WTC11 (cell line): ENCODE measurements around the gene ATP10D. TPM values are rescaled to one million over a fixed set of nuclear protein-coding genes. Genes with fewer than 3 reads are reported as not detected.

ENCODE experiments used
- ATAC-seq: fragments of 200-7000 bp; cut with Tn5 transposase; 2 replicates; pipeline ENCODE4 v1.10.0; 2021; ENCODE audit warnings: mild to moderate bottlenecking, moderate library complexity
- CTCF ChIA-PET: fragments of 300-600 bp; sonication (Branson Sonifier 250); formaldehyde crosslinking; loops from one replicate; lab custom pipeline; 2021; ENCODE audit warnings: antibody characterized with exemption; lab: Charles Lee
- POLR2A ChIA-PET: fragments of 350-600 bp; sonication (Branson Sonifier 250); formaldehyde crosslinking; loops from one replicate; lab custom pipeline; 2021; ENCODE audit warnings: antibody characterized with exemption; lab: Charles Lee
- DNase-seq: peaks from one replicate; pipeline ENCODE4 v3.0.0; 2021; ENCODE audit warnings: low spot score
- H3K27ac Mint-ChIP-seq: 2 replicates; pipeline ENCODE4 v1.8.0; 2021; ENCODE audit warnings: mixed read lengths
- H3K27me3 Mint-ChIP-seq: 2 replicates; pipeline ENCODE4 v1.8.0; 2021; ENCODE audit warnings: low read depth, mild to moderate bottlenecking, moderate library complexity, mixed read lengths
- H3K36me3 Mint-ChIP-seq: 2 replicates; pipeline ENCODE4 v1.8.0; 2021; ENCODE audit warnings: mixed read lengths
- H3K4me1 Mint-ChIP-seq: 2 replicates; pipeline ENCODE4 v1.8.0; 2022; ENCODE audit warnings: mixed read lengths
- H3K4me3 Mint-ChIP-seq: 2 replicates; pipeline ENCODE4 v1.8.0; 2021; ENCODE audit warnings: mild to moderate bottlenecking, moderate library complexity, mixed read lengths
- H3K9me3 Mint-ChIP-seq: 2 replicates; pipeline ENCODE4 v1.8.0; 2021; ENCODE audit warnings: mixed read lengths
- E2F4 ChIP-seq: sonication (generic); formaldehyde crosslinking; IDR thresholded peaks from 2 replicates; pipeline ENCODE4 v1.8.1; 2022; ENCODE audit warnings: low read depth, mild to moderate bottlenecking, moderate library complexity, missing genetic modification reagents, borderline replicate concordance
- FOXK1 ChIP-seq: sonication (generic); formaldehyde crosslinking; IDR thresholded peaks from 2 replicates; pipeline ENCODE4 v1.8.0; 2022; ENCODE audit warnings: mild to moderate bottlenecking, moderate library complexity, missing genetic modification reagents
- GABPB1 ChIP-seq: sonication (generic); formaldehyde crosslinking; IDR thresholded peaks from 2 replicates; pipeline ENCODE4 v1.8.1; 2023; ENCODE audit warnings: mild to moderate bottlenecking, missing genetic modification reagents
- MXD4 ChIP-seq: fragments of 250-450 bp; sonication (Bioruptor Pico); IDR thresholded peaks from 2 replicates; pipeline ENCODE4 v1.8.0; 2021; ENCODE audit warnings: mild to moderate bottlenecking, moderate library complexity, borderline replicate concordance
- NFYB ChIP-seq: sonication (generic); formaldehyde crosslinking; conservative IDR thresholded peaks from 2 replicates; pipeline ENCODE4 v1.8.0; 2022; ENCODE audit warnings: low read depth, missing genetic modification reagents
- NR2C2 ChIP-seq: sonication (generic); formaldehyde crosslinking; IDR thresholded peaks from 2 replicates; pipeline ENCODE4 v1.8.0; 2022; ENCODE audit warnings: mild to moderate bottlenecking, missing genetic modification reagents
- PRDM15 ChIP-seq: sonication (generic); formaldehyde crosslinking; IDR thresholded peaks from 2 replicates; pipeline ENCODE4 v1.8.0; 2022; ENCODE audit warnings: missing genetic modification reagents
- SMAD3 ChIP-seq: sonication (generic); formaldehyde crosslinking; IDR thresholded peaks from 2 replicates; pipeline ENCODE4 v1.8.0; 2022; ENCODE audit warnings: missing genetic modification reagents, mild to moderate bottlenecking, borderline replicate concordance
- SOX15 ChIP-seq: fragments of 250-450 bp; sonication (Bioruptor Pico); IDR thresholded peaks from 2 replicates; pipeline ENCODE4 v1.9.0; 2021; ENCODE audit warnings: mild to moderate bottlenecking
- TEAD4 ChIP-seq: sonication (generic); formaldehyde crosslinking; IDR thresholded peaks from 2 replicates; pipeline ENCODE4 v1.8.0; 2022; ENCODE audit warnings: mild to moderate bottlenecking, missing genetic modification reagents
- TP53 ChIP-seq: sonication (generic); formaldehyde crosslinking; IDR thresholded peaks from 2 replicates; pipeline ENCODE4 v1.8.1; 2023; ENCODE audit warnings: mild to moderate bottlenecking, missing genetic modification reagents
- USF2 ChIP-seq: sonication (generic); formaldehyde crosslinking; IDR thresholded peaks from 2 replicates; pipeline ENCODE4 v1.8.1; 2023; ENCODE audit warnings: mild to moderate bottlenecking, missing genetic modification reagents, moderate library complexity
- ZNF423 ChIP-seq: fragments of 250-450 bp; sonication (Bioruptor Pico); IDR thresholded peaks from 2 replicates; pipeline ENCODE4 v2.1.2; 2022; ENCODE audit warnings: mild to moderate bottlenecking, moderate library complexity
- ZSCAN18 ChIP-seq: fragments of 250-450 bp; sonication (Bioruptor Pico); IDR thresholded peaks from 2 replicates; pipeline ENCODE4 v2.1.2; 2022; ENCODE audit warnings: mild to moderate bottlenecking, moderate library complexity
- total RNA-seq: library from RNA; stranded (reverse); gene quantifications from 3 replicates; pipeline ENCODE4 v1.2.3, GENCODE V29; 2021
- TF ChIP-seq, protein P1 (sequence below): sonication (generic); formaldehyde crosslinking; IDR thresholded peaks from 2 replicates; pipeline ENCODE4 v1.8.0; 2023; ENCODE audit warnings: missing genetic modification reagents, mild to moderate bottlenecking, borderline replicate concordance
- TF ChIP-seq, protein P2 (sequence below): sonication (generic); formaldehyde crosslinking; IDR thresholded peaks from 2 replicates; pipeline ENCODE4 v1.8.0; 2022; ENCODE audit warnings: mild to moderate bottlenecking, missing genetic modification reagents
- TF ChIP-seq, protein P3 (sequence below): sonication (generic); formaldehyde crosslinking; IDR thresholded peaks from 2 replicates; pipeline ENCODE4 v1.8.1; 2023; ENCODE audit warnings: mild to moderate bottlenecking, missing genetic modification reagents, moderate library complexity
- TF ChIP-seq, protein P4 (sequence below): fragments of 250-450 bp; sonication (Bioruptor Pico); IDR thresholded peaks from 2 replicates; pipeline ENCODE4 v1.9.0; 2021; ENCODE audit warnings: mild to moderate bottlenecking

ATP10D gene
- total RNA-seq, 1 experiment from 2014 or later = 3.1 TPM

DNA sequence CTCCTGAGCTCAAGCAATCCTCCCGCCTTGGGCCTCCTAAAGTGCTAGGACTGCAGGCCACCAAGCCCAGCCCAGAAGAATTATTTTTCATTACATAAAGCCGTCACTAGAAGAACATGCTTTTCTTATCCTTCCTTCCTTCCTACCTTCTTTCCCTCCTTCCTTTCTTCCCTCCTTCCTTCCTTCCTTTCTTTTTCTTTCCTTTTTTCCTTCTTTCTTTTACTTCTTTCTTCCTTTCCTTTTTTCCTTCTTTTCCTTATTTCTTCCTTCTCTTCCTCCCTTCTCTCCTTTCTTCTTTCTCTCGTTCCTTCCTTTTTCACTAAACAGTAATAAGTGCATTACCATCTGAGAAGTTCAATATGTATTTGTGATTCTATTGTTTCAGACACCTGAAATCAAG lies 121.4 kb downstream of the ATP10D start (continued):
- TF ChIP-seq E2F4 (CRISPR knock-in tag) = no peak
- no peak for TF ChIP-seq GABPB1 (CRISPR knock-in tag)
- TF ChIP-seq USF2 (CRISPR knock-in tag) = no peak
- TF ChIP-seq FOXK1 (CRISPR knock-in tag) = no peak
- TF ChIP-seq, protein P1, sequence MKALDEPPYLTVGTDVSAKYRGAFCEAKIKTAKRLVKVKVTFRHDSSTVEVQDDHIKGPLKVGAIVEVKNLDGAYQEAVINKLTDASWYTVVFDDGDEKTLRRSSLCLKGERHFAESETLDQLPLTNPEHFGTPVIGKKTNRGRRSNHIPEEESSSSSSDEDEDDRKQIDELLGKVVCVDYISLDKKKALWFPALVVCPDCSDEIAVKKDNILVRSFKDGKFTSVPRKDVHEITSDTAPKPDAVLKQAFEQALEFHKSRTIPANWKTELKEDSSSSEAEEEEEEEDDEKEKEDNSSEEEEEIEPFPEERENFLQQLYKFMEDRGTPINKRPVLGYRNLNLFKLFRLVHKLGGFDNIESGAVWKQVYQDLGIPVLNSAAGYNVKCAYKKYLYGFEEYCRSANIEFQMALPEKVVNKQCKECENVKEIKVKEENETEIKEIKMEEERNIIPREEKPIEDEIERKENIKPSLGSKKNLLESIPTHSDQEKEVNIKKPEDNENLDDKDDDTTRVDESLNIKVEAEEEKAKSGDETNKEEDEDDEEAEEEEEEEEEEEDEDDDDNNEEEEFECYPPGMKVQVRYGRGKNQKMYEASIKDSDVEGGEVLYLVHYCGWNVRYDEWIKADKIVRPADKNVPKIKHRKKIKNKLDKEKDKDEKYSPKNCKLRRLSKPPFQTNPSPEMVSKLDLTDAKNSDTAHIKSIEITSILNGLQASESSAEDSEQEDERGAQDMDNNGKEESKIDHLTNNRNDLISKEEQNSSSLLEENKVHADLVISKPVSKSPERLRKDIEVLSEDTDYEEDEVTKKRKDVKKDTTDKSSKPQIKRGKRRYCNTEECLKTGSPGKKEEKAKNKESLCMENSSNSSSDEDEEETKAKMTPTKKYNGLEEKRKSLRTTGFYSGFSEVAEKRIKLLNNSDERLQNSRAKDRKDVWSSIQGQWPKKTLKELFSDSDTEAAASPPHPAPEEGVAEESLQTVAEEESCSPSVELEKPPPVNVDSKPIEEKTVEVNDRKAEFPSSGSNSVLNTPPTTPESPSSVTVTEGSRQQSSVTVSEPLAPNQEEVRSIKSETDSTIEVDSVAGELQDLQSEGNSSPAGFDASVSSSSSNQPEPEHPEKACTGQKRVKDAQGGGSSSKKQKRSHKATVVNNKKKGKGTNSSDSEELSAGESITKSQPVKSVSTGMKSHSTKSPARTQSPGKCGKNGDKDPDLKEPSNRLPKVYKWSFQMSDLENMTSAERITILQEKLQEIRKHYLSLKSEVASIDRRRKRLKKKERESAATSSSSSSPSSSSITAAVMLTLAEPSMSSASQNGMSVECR = no peak
- TF ChIP-seq, protein P2, sequence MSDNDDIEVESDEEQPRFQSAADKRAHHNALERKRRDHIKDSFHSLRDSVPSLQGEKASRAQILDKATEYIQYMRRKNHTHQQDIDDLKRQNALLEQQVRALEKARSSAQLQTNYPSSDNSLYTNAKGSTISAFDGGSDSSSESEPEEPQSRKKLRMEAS = no peak
- no peak for TF ChIP-seq SOX15 (CRISPR knock-in tag)
- no peak for TF ChIP-seq TP53 (CRISPR knock-in tag)
- TF ChIP-seq, protein P3, sequence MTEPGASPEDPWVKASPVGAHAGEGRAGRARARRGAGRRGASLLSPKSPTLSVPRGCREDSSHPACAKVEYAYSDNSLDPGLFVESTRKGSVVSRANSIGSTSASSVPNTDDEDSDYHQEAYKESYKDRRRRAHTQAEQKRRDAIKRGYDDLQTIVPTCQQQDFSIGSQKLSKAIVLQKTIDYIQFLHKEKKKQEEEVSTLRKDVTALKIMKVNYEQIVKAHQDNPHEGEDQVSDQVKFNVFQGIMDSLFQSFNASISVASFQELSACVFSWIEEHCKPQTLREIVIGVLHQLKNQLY (CRISPR knock-in tag) = no peak
- TF ChIP-seq ZNF423 (CRISPR knock-in tag) = no peak
- TF ChIP-seq PRDM15 = no peak

DNA sequence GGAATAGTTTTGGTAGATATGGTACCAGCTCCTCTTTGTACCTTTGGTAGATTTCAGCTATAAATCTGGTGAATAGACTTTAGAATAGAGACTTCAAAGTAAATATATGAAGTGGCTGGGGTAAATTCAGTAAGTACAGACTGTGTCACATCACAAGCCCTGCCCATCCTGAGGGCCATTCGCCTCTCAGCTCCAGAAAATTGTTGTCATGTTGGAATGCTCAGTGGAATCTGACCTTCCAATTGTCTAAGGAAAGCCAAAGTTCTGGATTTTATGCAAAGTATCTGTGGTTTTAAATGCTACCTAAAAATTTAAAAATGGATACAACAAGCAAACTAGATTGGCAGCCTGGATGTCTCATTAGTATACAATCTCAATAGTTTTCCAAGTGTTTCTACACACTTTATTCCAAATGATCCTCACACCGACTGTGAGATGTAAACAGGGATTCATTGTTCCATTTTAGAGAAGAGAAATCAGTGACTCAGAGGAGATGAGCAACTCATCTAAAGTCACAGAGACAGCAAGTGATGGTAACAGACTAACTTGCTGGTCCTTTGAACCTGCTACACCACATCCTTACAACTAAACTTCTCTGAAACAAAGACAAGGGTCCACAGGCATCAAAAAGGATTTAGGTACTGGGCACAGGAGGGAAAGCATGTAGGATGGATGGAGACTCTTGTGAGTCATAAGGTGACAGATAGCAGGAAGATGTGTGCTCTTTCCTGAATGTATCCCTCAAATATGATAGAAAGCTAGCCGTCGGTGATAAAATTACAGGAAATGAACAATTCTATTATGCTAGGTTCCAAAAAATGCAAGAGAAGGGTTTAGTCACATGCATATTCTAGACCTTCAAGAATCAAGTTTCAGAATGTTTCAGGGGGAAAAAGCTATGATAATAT lies 127.3 kb downstream of the ATP10D start:
- ChIA-PET CTCF (no interaction called here), POLR2A (no interaction called here)
- H3K4me3 Mint-ChIP-seq = no peak overlapping the region
- no peak overlapping the region for H3K27ac Mint-ChIP-seq
- no peaks in the 10 kb centered on the region for H3K36me3 Mint-ChIP-seq
- DNase-seq = no peak
- TF ChIP-seq, protein P3 (CRISPR knock-in tag) = no peak
- no peak for TF ChIP-seq SOX15 (CRISPR knock-in tag)
- no peak for TF ChIP-seq ZSCAN18 (CRISPR knock-in tag)
- no peak for TF ChIP-seq MXD4 (CRISPR knock-in tag)
- TF ChIP-seq SMAD3 (CRISPR knock-in tag) = no peak
- TF ChIP-seq, protein P4, sequence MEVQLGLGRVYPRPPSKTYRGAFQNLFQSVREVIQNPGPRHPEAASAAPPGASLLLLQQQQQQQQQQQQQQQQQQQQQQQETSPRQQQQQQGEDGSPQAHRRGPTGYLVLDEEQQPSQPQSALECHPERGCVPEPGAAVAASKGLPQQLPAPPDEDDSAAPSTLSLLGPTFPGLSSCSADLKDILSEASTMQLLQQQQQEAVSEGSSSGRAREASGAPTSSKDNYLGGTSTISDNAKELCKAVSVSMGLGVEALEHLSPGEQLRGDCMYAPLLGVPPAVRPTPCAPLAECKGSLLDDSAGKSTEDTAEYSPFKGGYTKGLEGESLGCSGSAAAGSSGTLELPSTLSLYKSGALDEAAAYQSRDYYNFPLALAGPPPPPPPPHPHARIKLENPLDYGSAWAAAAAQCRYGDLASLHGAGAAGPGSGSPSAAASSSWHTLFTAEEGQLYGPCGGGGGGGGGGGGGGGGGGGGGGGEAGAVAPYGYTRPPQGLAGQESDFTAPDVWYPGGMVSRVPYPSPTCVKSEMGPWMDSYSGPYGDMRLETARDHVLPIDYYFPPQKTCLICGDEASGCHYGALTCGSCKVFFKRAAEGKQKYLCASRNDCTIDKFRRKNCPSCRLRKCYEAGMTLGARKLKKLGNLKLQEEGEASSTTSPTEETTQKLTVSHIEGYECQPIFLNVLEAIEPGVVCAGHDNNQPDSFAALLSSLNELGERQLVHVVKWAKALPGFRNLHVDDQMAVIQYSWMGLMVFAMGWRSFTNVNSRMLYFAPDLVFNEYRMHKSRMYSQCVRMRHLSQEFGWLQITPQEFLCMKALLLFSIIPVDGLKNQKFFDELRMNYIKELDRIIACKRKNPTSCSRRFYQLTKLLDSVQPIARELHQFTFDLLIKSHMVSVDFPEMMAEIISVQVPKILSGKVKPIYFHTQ (CRISPR knock-in tag) = no peak
- no peak for TF ChIP-seq NR2C2 (CRISPR knock-in tag)
- TF ChIP-seq NFYB (CRISPR knock-in tag) = no peak
- TF ChIP-seq TEAD4 (CRISPR knock-in tag) = no peak
- H3K9me3 Mint-ChIP-seq = no peaks in the 10 kb centered on the region
- no peak for ATAC-seq
- no peaks in the 10 kb centered on the region for H3K27me3 Mint-ChIP-seq
- H3K4me1 Mint-ChIP-seq = no peaks in the 10 kb centered on the region
